Kidney epithelial cell (primary cell): ENCODE measurements around the gene PLXNA1. TPM values are rescaled to one million over a fixed set of nuclear protein-coding genes. Genes with fewer than 3 reads are reported as not detected.

Experiments
- DNase-seq: peaks from one replicate; pipeline ENCODE4 v3.0.0-alpha.2; 2010; ENCODE audit warnings: low read depth
- H3K27me3 ChIP-seq: 2 replicates; pipeline ENCODE4 v1.6.0; 2011; ENCODE audit warnings: low read length; ENCODE audit not compliant: control insufficient read depth, insufficient read depth
- H3K36me3 ChIP-seq: 2 replicates; pipeline ENCODE4 v1.5.1; 2011; ENCODE audit warnings: low read length; ENCODE audit not compliant: control insufficient read depth, insufficient read depth
- H3K4me3 ChIP-seq: 2 replicates; pipeline ENCODE4 v1.5.1; 2011; ENCODE audit warnings: low read depth, mild to moderate bottlenecking, control low read depth, low read length
- total RNA-seq: library from RNA; depleted of rRNA; stranded (reverse); fragments of >200 nt; gene quantifications from 2 replicates; pipeline ENCODE4 v1.2.3, GENCODE V29; 2015
- TF ChIP-seq, protein P1 (sequence below): IDR thresholded peaks from 2 replicates; pipeline ENCODE4 v1.5.1; 2011; ENCODE audit warnings: mild to moderate bottlenecking, moderate library complexity, low read length, control low read depth, inconsistent platforms; ENCODE audit not compliant: insufficient read depth, poor library complexity, severe bottlenecking

PLXNA1 gene
- total RNA-seq, 1 donor from 2014 or later = 54.3 TPM

GRCh38 chr3:126971891-126972351 is 11.0 kb upstream of the PLXNA1 start:
- Histone ChIP-seq H3K4me3 (no peak overlapping the region), H3K27me3 (no peaks in the 10 kb centered on the region), H3K36me3 (no peaks in the 10 kb centered on the region)
- TF ChIP-seq, protein P1, sequence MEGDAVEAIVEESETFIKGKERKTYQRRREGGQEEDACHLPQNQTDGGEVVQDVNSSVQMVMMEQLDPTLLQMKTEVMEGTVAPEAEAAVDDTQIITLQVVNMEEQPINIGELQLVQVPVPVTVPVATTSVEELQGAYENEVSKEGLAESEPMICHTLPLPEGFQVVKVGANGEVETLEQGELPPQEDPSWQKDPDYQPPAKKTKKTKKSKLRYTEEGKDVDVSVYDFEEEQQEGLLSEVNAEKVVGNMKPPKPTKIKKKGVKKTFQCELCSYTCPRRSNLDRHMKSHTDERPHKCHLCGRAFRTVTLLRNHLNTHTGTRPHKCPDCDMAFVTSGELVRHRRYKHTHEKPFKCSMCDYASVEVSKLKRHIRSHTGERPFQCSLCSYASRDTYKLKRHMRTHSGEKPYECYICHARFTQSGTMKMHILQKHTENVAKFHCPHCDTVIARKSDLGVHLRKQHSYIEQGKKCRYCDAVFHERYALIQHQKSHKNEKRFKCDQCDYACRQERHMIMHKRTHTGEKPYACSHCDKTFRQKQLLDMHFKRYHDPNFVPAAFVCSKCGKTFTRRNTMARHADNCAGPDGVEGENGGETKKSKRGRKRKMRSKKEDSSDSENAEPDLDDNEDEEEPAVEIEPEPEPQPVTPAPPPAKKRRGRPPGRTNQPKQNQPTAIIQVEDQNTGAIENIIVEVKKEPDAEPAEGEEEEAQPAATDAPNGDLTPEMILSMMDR = no peak
- no peak for DNase-seq

DNA sequence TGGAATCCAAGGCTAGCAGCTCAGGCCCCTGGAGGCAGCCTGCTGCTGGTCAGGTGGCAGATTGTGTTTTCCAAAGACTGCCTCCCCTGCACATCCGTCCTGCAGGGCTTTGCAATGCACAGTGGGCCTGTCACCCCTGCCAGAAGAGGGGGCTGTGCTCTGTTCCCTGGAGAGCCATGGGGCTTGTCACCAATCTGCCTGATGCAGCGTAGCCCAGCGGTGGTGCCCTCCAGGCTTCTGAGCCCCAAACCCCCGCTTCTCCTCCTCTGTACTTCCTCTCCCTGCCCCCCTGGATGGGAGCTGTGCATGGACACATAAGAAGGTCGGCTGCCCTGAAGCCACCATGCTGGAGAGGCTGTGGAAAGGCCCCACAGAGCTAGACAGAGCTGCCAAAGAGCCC is 10.0 kb upstream of the PLXNA1 start:
- no peaks in the 10 kb centered on the region for H3K27me3 ChIP-seq
- TF ChIP-seq, protein P1 = no peak
- H3K36me3 ChIP-seq = no peaks in the 10 kb centered on the region
- H3K4me3 ChIP-seq = no peak overlapping the region
- no peak for DNase-seq

DNA sequence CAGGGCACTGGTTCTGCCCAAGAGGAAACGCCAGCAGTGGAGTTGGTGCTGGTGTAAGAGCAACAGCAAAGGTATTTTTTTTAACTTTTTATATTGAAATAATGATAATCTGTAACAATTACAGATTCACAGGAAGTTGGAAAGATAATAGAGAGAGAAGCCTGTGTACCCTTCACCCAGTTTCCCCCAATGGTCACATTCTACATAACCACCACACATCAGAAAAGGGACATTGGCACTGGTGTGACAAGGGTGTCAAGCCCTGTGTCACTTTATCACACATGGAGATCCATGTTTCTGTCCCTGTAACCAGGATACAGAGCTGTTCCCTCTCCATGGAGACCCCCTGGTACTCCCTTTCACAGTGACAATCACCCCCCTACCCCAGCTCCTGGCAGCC is 9.1 kb upstream of the PLXNA1 start:
- no peak for DNase-seq
- Histone ChIP-seq H3K36me3 (no peaks in the 10 kb centered on the region), H3K27me3 (no peaks in the 10 kb centered on the region), H3K4me3 (no peak overlapping the region)
- TF ChIP-seq, protein P1 = no peak

- TF ChIP-seq, protein P1 = no peak
- Histone ChIP-seq H3K27me3 (peaks cover 3% of the 10 kb centered on the region), H3K36me3 (no peaks in the 10 kb centered on the region), H3K4me3 (no peak overlapping the region)
- no peak for DNase-seq
Measured at GRCh38 chr3:126974756-126975155, 8.2 kb upstream of the PLXNA1 start.

DNA sequence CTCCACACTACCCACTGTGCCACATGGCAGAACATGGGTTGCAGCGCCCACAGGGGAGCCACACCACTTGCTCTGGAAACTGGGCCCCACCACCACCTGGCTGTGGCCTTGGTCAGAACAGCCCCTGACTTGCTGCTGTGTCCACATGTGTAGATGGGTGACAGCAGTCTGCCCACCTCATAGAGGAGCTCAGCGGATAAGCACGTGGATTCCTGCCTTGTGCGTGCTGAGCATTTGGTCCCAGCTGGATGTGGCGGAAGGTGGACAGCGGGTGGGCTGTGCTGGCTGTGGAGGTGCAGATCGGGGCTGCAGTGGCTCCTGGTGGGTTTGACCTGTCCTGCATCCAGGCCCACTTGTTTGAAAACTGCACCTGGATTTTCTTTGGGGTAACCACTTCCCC is 6.0 kb upstream of the PLXNA1 start:
- no peak for DNase-seq
- no peak overlapping the region for H3K4me3 ChIP-seq
- TF ChIP-seq, protein P1 = no peak
- peaks cover 7% of the 10 kb centered on the region for H3K27me3 ChIP-seq
- no peaks in the 10 kb centered on the region for H3K36me3 ChIP-seq

GRCh38 chr3:126977821-126978220 is 5.1 kb upstream of the PLXNA1 start:
- DNase-seq = no peak
- peaks cover 7% of the 10 kb centered on the region for H3K27me3 ChIP-seq
- H3K4me3 ChIP-seq = no peak overlapping the region
- TF ChIP-seq, protein P1 = no peak
- H3K36me3 ChIP-seq = no peaks in the 10 kb centered on the region
